ENCODE measurements around the gene PRKCB.

The PRKCB gene

GRCh38 chr16:23836078-23836403, 258 bp downstream of the PRKCB start:
- DNase-seq = peak in 2 of 56 donors; percentile 35 to 42

GRCh38 chr16:23836404-23837311, 875 bp downstream of the PRKCB start:
- peak in 15 of 56 donors; percentile 1 to 47 (median 19) for DNase-seq

GRCh38 chr16:23837553-23838308, 1.9 kb downstream of the PRKCB start:
- DNase-seq = peak in 1 of 56 donors; percentile 4

- DNase-seq = no peak
These were observed 2.8 kb downstream of the PRKCB start for GRCh38 chr16:23838485-23839142.

- DNase-seq = no peak
These were observed 4.5 kb downstream of the PRKCB start for GRCh38 chr16:23840310-23840709.

- DNase-seq = no peak
These were observed 6.4 kb downstream of the PRKCB start for GRCh38 chr16:23842137-23842600.

GRCh38 chr16:23843143-23843542, 7.4 kb downstream of the PRKCB start:
- no peak for DNase-seq

GRCh38 chr16:23847251-23847650, 11.5 kb downstream of the PRKCB start:
- no peak for DNase-seq

GRCh38 chr16:23847948-23848347, 12.2 kb downstream of the PRKCB start:
- peak in 1 of 56 donors; percentile 19 for DNase-seq

GRCh38 chr16:23848958-23849357, 13.2 kb downstream of the PRKCB start:
- DNase-seq = no peak

- DNase-seq = no peak
These were observed 17.2 kb downstream of the PRKCB start for GRCh38 chr16:23852794-23853562.

- no peak for DNase-seq
These were observed 19.2 kb downstream of the PRKCB start for GRCh38 chr16:23855010-23855409.

GRCh38 chr16:23856251-23856709, 20.5 kb downstream of the PRKCB start:
- no peak for DNase-seq

GRCh38 chr16:23857256-23857880, 21.6 kb downstream of the PRKCB start:
- no peak for DNase-seq

GRCh38 chr16:23857881-23858269, 22.1 kb downstream of the PRKCB start:
- no peak for DNase-seq

- peak in 2 of 56 donors; percentile 14 to 31 for DNase-seq
These were observed 22.8 kb downstream of the PRKCB start for GRCh38 chr16:23858542-23858941.

GRCh38 chr16:23859713-23860269, 24.0 kb downstream of the PRKCB start:
- DNase-seq = no peak

GRCh38 chr16:23861874-23862273, 26.1 kb downstream of the PRKCB start:
- no peak for DNase-seq

GRCh38 chr16:23862556-23862955, 26.8 kb downstream of the PRKCB start:
- no peak for DNase-seq

All from amygdala (tissue), 56 donors.